MCF 10A (cell line): ENCODE measurements around the gene PRKCZ. TPM values are rescaled to one million over a fixed set of nuclear protein-coding genes. Genes with fewer than 3 reads are reported as not detected.

Experiments
- BruUV-seq: library from RNA; stranded (reverse); fragments of 400-500 nt; replicated peaks from 2 replicates; lab custom pipeline; 2021; lab: Mats Ljungman, UMichigan
- CTCF ChIA-PET: fragments of 300-600 bp; sonication (Branson Sonifier 250); formaldehyde crosslinking; extraction: SDS; loops from one replicate; lab custom pipeline; 2021; ENCODE audit warnings: antibody characterized with exemption, inconsistent platforms; lab: Yijun Ruan, JAX
- POLR2A ChIA-PET: fragments of 300-600, 350-650 bp; sonication (Branson Sonifier 250); formaldehyde crosslinking; extraction: SDS; loops from one replicate; lab custom pipeline; 2020; ENCODE audit warnings: antibody characterized with exemption, inconsistent platforms; lab: Yijun Ruan, JAX
- DNase-seq: peaks from one replicate; pipeline ENCODE4 v3.0.0-alpha.2; 2018; ENCODE audit not compliant: unreplicated experiment
- H3K27ac Mint-ChIP-seq: one replicate; pipeline ENCODE4 v1.8.0; 2022; ENCODE audit warnings: mild to moderate bottlenecking, low read depth, mixed read lengths; ENCODE audit not compliant: unreplicated experiment
- H3K27me3 Mint-ChIP-seq: one replicate; pipeline ENCODE4 v1.8.0; 2022; ENCODE audit warnings: mixed read lengths; ENCODE audit not compliant: insufficient read depth, unreplicated experiment
- H3K36me3 Mint-ChIP-seq: one replicate; pipeline ENCODE4 v1.8.0; 2022; ENCODE audit warnings: mild to moderate bottlenecking, moderate library complexity, mixed read lengths; ENCODE audit not compliant: insufficient read depth, unreplicated experiment
- H3K4me1 Mint-ChIP-seq: one replicate; pipeline ENCODE4 v1.8.0; 2022; ENCODE audit warnings: mixed read lengths; ENCODE audit not compliant: insufficient read depth, unreplicated experiment
- H3K4me3 Mint-ChIP-seq: one replicate; pipeline ENCODE4 v1.8.0; 2022; ENCODE audit warnings: mild to moderate bottlenecking, moderate library complexity, mixed read lengths; ENCODE audit not compliant: unreplicated experiment
- H3K9me3 Mint-ChIP-seq: one replicate; pipeline ENCODE4 v1.8.0; 2022; ENCODE audit warnings: mixed read lengths; ENCODE audit not compliant: unreplicated experiment
- CTCF ChIP-seq: fragments of 200-600 bp; IDR thresholded peaks from one replicate; pipeline ENCODE4 v1.8.0; 2022; ENCODE audit warnings: antibody characterized with exemption, mild to moderate bottlenecking; ENCODE audit not compliant: unreplicated experiment
- intact Hi-C: fragments of 100-400 bp; cut with micrococcal nuclease; formaldehyde crosslinking; loops from 2 replicates; pipeline ENCODE4 v1.14.1; 2022
- total RNA-seq: library from RNA; stranded (reverse); gene quantifications from 2 replicates; pipeline ENCODE4 v1.2.3, GENCODE V29; 2022

The PRKCZ gene
- total RNA-seq, 1 experiment from 2014 or later = 24.9 TPM

DNA sequence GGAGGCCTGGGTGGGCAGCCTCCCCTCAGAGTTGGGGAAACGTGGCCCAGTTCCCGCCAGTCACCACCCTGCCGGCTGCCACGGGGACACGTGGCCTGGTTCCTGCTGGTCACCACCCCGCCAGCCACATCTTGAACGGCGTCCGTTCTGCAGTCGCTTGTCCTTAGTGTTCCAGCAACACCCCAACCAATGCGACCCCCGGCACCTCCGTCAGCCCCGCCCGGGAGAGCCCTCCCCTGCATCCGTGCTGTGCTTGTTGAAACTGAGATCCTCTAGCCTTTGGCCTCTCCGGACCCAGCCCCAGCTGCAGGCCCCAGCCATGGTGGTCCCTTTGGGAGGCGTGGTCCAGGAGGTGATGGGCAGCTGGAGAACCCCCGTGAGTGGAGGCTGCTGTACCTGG, 18.7 kb downstream of the PRKCZ start:
- BruUV-seq = no TSS peak
- no peaks in the 10 kb centered on the region for H3K4me1 Mint-ChIP-seq
- H3K27me3 Mint-ChIP-seq = no peaks in the 10 kb centered on the region
- no peak for DNase-seq
- POLR2A ChIA-PET = no interaction called here
- H3K9me3 Mint-ChIP-seq = no peaks in the 10 kb centered on the region
- H3K27ac Mint-ChIP-seq = no peak overlapping the region
- CTCF ChIA-PET = no interaction called here
- H3K36me3 Mint-ChIP-seq = peaks cover 6% of the 10 kb centered on the region
- intact Hi-C loops = no loop called here
- no peak overlapping the region for H3K4me3 Mint-ChIP-seq
- no peak for TF ChIP-seq CTCF

DNA sequence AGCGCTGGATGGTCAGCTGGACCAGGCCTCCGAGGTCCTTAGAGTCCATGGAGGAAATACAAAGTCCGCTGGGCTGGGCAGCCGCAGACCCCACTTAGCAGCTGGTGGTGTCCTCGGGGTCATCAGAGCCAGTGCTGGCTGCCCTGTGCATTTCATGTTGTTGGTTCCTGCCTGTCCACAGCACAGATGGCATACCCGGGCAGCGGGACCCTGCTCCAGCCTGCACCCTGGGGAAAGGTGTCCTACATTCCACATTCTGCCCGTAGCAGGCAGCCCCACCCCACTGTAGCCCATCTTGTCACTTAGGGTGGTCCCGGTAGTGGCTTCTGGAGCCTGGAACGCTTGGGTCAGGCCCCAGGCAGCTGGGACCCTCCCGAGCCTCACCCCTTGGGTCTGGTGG, 19.8 kb downstream of the PRKCZ start:
- intact Hi-C loops = no loop called here
- TF ChIP-seq CTCF = no peak
- no peaks in the 10 kb centered on the region for H3K36me3 Mint-ChIP-seq
- no peaks in the 10 kb centered on the region for H3K9me3 Mint-ChIP-seq
- no peaks in the 10 kb centered on the region for H3K27me3 Mint-ChIP-seq
- no peak overlapping the region for H3K27ac Mint-ChIP-seq
- no peaks in the 10 kb centered on the region for H3K4me1 Mint-ChIP-seq
- DNase-seq = no peak
- POLR2A ChIA-PET = no interaction called here
- no peak overlapping the region for H3K4me3 Mint-ChIP-seq
- CTCF ChIA-PET = interaction anchor here (2.1 kb wide), 1 partner anchor 26 kb away, joined by 6 read pairs; no protein-coding TSS in a partner anchor
- BruUV-seq = no TSS peak

DNA sequence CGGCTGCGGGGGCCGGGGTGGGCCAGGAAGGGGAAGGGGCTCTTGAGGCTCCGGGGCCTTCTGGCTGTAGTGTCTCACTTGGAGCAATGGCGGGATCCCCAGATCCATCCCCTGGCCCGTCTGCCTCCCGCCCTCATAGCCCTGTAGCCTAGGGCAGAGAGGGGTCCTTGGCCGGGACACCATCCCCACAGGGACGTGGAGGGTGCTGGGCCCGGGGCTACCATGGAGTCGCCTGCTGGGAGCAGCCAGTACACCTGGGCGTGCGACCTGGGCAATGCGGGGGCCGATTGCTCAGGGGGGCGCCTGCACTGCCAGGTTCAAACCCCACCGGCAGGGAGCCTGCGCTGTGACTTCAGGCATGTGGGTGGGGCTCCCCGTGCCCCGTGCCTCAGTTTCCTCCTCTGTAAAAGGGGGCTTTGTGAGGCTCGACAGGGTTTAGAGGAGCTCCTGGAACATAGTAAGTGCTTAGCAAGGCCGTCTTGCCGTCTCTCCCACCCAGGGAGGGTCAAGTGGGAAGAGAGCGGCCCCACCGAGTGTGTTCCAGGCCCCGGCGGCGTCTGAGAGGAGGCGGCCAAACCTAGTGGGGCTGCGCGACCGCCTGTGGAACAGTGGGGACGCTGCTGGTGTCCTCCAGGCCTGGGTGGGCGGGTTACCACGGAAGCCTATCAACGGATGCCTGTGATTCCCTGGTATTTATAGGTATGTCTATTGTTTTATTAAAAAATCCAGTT, 20.8 kb downstream of the PRKCZ start:
- Mint-ChIP-seq H3K9me3 (no peaks in the 10 kb centered on the region), H3K27ac (no peak overlapping the region), H3K4me1 (no peaks in the 10 kb centered on the region), H3K27me3 (no peaks in the 10 kb centered on the region), H3K4me3 (no peak overlapping the region), H3K36me3 (peaks cover 6% of the 10 kb centered on the region)
- CTCF ChIA-PET = interaction anchor here (2.1 kb wide), 1 partner anchor 27 kb away, joined by 6 read pairs; no protein-coding TSS in a partner anchor
- no peak for DNase-seq
- intact Hi-C loops = no loop called here
- POLR2A ChIA-PET = interaction anchor here (1.3 kb wide), 1 partner anchor 20 kb away, joined by 4 read pairs; the partner anchor contains the start of gene PRKCZ
- TF ChIP-seq CTCF = no peak
- no TSS peak for BruUV-seq

DNA sequence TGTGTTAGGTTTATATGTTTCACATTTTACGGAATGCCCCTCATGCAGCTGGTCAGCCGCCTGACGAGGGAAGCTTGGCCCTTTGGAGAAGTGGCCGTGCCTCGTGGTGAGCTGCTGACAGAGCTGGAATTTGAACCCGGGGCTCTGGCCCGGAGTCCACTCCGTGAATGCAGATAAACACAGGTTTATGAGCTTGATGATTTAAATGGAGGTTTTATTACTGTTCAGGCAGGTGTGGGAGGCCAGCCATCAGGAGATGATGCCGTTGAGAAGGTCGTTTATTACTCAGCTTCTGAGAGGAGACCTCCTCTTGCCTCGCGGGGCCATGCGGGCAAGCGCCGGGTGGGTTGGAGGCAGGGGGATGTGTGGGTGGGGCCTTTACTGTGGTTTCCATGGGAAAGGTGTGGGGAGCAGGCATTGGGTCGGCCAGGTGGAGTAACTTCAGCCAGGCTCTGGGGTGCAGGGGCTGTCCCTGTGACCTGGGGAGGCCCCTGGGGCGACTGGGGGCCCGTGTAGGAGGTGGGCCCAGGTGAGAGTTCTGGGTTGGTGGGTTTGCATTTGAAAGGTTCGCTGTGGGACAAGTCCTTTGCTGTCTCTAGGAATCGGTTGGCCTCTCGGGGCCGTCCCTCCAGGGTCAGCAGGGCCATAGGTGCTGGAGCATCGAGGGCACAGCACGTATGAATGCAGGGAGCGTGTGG, 22.0 kb downstream of the PRKCZ start:
- BruUV-seq = no TSS peak
- no peaks in the 10 kb centered on the region for H3K27me3 Mint-ChIP-seq
- intact Hi-C loops = no loop called here
- H3K4me3 Mint-ChIP-seq = no peak overlapping the region
- H3K4me1 Mint-ChIP-seq = no peaks in the 10 kb centered on the region
- peaks cover under 1% of the 10 kb centered on the region for H3K9me3 Mint-ChIP-seq
- DNase-seq = no peak
- TF ChIP-seq CTCF = no peak
- CTCF ChIA-PET = no interaction called here
- POLR2A ChIA-PET = interaction anchor here (1.3 kb wide), 1 partner anchor 22 kb away, joined by 4 read pairs; the partner anchor contains the start of gene PRKCZ
- H3K27ac Mint-ChIP-seq = no peak overlapping the region
- H3K36me3 Mint-ChIP-seq = peaks cover 11% of the 10 kb centered on the region
